Hepatocyte (in vitro differentiated cells): Measurements from ENCODE around the gene INPP5D.

Experiments used
- CTCF ChIP-seq: fragments of 200-600 bp; sonication (generic); IDR thresholded peaks from 2 replicates; pipeline ENCODE4 v1.5.1; 2016; ENCODE audit warnings: antibody characterized with exemption, mild to moderate bottlenecking; ENCODE audit not compliant: poor library complexity
- EZH2 ChIP-seq: fragments of 200-600 bp; sonication (generic); IDR thresholded peaks from 2 replicates; pipeline ENCODE4 v1.6.1; 2016; ENCODE audit warnings: antibody characterized with exemption, mild to moderate bottlenecking, borderline replicate concordance

- TF ChIP-seq CTCF (no peak), EZH2 (no peak)
Measured at GRCh38 chr2:233171344-233171743, 111.2 kb downstream of the INPP5D start.
